Measurements from ENCODE around the gene DPEP3. TPM values are rescaled to one million over a fixed set of nuclear protein-coding genes. Genes with fewer than 3 reads are reported as not detected.
A peak's percentile ranks its signal among the peaks of the same experiment; 100 is the strongest.

The DPEP3 gene
- total and polyA plus RNA-seq, 8 donors = not detected

DNA sequence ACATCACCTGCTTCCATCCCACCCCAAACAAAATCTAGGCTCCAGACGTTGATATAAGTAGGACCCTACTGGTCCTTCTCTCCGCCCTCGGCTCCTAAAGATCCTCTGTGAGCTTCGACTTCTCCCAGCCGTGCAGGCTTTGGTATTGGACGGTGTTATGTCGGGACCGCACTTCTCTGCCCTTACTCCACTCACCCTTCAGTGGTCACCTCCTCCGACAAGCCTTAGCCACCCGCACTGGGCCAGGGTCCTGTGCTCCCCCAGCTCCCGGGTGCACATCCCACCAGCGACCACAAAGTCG, 45.2 kb downstream of the DPEP3 start:
- intact Hi-C loops (cut with DNase I; ENCODE audit: low total_unique reads) = loop anchor here (10.0 kb wide), 1 partner anchor 110 kb away; no protein-coding TSS in a partner anchor
- Histone ChIP-seq H3K27ac (peak overlapping the region; percentile 6 to 99 (median 97)), H3K4me1 (peaks cover 25 to 35% (median 32%) of the 10 kb centered on the region in 4 donors), H3K4me3 (peak overlapping the region; percentile 75 to 89 (median 88)), H3K9me3 (no peaks in the 10 kb centered on the region), H3K36me3 (peaks cover 8 to 56% (median 41%) of the 10 kb centered on the region in 4 donors), H3K27me3 (no peaks in the 10 kb centered on the region)
- TF ChIP-seq, protein P1, sequence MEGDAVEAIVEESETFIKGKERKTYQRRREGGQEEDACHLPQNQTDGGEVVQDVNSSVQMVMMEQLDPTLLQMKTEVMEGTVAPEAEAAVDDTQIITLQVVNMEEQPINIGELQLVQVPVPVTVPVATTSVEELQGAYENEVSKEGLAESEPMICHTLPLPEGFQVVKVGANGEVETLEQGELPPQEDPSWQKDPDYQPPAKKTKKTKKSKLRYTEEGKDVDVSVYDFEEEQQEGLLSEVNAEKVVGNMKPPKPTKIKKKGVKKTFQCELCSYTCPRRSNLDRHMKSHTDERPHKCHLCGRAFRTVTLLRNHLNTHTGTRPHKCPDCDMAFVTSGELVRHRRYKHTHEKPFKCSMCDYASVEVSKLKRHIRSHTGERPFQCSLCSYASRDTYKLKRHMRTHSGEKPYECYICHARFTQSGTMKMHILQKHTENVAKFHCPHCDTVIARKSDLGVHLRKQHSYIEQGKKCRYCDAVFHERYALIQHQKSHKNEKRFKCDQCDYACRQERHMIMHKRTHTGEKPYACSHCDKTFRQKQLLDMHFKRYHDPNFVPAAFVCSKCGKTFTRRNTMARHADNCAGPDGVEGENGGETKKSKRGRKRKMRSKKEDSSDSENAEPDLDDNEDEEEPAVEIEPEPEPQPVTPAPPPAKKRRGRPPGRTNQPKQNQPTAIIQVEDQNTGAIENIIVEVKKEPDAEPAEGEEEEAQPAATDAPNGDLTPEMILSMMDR (IDR thresholded peaks at IDR 0.05) = no peak
- no peak for TF ChIP-seq POLR2AphosphoS5 (IDR thresholded peaks at IDR 0.05)
- no peak for TF ChIP-seq EP300 (IDR thresholded peaks at IDR 0.05)
- no peak for DNase-seq
- 17 to 57% (median 30%) methylated on average over 9 to 13 of the region's 13 CpGs for WGBS, 5 donors

DNA sequence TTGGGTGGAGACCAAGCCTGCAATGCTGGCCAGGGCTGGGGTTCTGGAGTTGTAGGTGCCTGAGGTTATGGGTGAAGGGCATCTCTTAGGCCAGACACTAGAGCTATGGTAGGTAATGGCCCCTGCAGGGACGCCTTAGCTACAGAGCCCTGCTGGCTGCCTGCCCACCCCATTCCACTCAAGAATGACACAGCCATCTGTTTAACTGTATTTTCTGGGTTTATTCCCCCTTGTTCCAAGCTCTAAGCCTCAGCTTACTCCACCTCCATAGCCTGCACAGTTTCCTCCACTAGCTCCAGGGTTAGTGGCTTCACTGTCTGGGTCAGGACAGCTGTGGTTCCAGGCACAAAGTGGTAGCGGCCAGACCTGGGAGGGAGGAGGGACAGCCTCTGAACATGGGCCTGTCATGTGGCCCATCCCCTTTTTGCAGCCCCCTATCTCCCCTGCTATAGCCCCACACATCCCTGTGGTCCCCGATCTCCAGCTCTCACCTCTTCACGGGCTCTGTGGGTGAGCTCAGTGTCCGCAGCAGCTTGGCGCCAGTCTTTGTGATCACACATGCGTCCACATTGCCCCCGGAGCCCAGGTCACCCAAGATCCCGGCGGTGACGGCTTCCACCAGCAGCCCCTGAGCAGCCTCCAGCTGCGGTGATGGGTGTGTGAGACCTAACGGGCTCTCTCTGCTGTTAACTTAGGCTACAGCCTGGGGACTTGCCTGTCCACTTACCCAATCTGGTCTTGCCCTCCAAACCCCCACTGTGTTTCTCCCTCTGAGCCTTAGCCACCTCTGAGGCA, 45.8 kb downstream of the DPEP3 start:
- intact Hi-C loops (cut with DNase I; ENCODE audit: low total_unique reads) = loop anchor here (10.0 kb wide), 1 partner anchor 110 kb away; no protein-coding TSS in a partner anchor
- H3K4me1 ChIP-seq = peaks cover 23 to 29% (median 27%) of the 10 kb centered on the region in 4 donors
- peaks cover 8 to 56% (median 44%) of the 10 kb centered on the region in 4 donors for H3K36me3 ChIP-seq
- DNase-seq = no peak
- H3K4me3 ChIP-seq = peak overlapping the region; percentile 75 to 89 (median 88)
- no peaks in the 10 kb centered on the region for H3K9me3 ChIP-seq
- 59 to 77% (median 69%) methylated on average over 13 of the region's 13 CpGs for WGBS, 5 donors
- H3K27ac ChIP-seq = peak overlapping the region in 3 of 5 donors; percentile 94 to 99 (median 97)
- no peak for TF ChIP-seq POLR2AphosphoS5 (IDR thresholded peaks at IDR 0.05)
- H3K27me3 ChIP-seq = no peaks in the 10 kb centered on the region

DNA sequence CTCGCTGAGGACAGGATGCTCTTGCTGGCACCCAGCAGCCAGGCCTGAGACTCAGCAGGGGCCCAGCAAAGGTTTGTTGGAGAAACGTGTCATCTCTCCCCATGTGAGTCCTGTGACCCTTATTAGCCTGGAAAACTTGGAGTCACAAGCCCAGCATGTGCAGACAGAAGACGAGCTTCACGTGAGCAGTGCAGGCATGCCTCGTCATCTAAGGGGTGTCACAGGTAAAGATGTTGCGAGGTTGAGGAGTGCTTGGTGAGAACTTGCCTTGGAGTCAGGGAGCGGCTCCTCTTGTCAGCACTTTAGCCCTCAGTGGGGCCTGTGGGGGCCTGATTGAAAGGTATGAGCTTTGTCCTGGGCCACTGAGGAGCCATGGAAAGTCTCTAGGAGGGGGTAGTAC, 46.5 kb downstream of the DPEP3 start:
- H3K27ac ChIP-seq = no peak overlapping the region
- no peaks in the 10 kb centered on the region for H3K9me3 ChIP-seq
- no peak for DNase-seq
- TF ChIP-seq EP300 (IDR thresholded peaks at IDR 0.05) (no peak), POLR2A (IDR thresholded peaks at IDR 0.05) (no peak), POLR2AphosphoS5 (IDR thresholded peaks at IDR 0.05) (no peak)
- TF ChIP-seq, protein P1 (IDR thresholded peaks at IDR 0.05) = no peak
- intact Hi-C loops (cut with DNase I; ENCODE audit: low total_unique reads) = loop anchor here (10.0 kb wide), 1 partner anchor 109 kb away; no protein-coding TSS in a partner anchor
- WGBS, 5 donors = 78 to 88% (median 85%) methylated on average over 7 of the region's 7 CpGs
- H3K4me3 ChIP-seq = no peak overlapping the region
- peaks cover 8 to 62% (median 50%) of the 10 kb centered on the region in 4 donors for H3K36me3 ChIP-seq
- peaks cover 23 to 28% (median 27%) of the 10 kb centered on the region in 4 donors for H3K4me1 ChIP-seq
- no peaks in the 10 kb centered on the region for H3K27me3 ChIP-seq

DNA sequence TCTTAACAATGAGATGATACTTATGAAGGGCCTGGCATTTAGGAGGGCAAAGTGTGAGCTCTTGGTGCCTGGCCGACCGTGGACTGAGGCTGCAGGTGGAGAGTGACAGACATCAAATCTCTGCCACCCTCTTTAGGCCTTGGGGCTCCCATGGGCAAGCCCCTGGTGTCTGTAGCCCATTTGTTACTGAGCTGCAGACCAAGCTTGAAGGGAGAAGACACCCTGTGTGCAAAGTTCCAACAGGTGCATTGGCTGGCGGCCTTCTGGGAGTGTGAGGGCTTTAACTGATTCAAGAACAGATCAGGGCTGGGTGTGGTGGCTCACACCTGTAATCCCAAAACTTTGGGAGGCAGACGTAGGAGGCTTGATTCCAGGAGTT, 47.8 kb downstream of the DPEP3 start:
- Histone ChIP-seq H3K27me3 (no peaks in the 10 kb centered on the region), H3K36me3 (peaks cover 13 to 73% (median 63%) of the 10 kb centered on the region in 4 donors), H3K4me1 (peaks cover 21 to 29% (median 25%) of the 10 kb centered on the region in 4 donors), H3K27ac (no peak overlapping the region), H3K9me3 (no peaks in the 10 kb centered on the region), H3K4me3 (no peak overlapping the region)
- 82 to 96% (median 91%) methylated on average over 4 of the region's 4 CpGs for WGBS, 5 donors
- no peak for DNase-seq
- intact Hi-C loops (cut with DNase I; ENCODE audit: low total_unique reads) = loop anchor here (10.0 kb wide), 1 partner anchor 108 kb away; no protein-coding TSS in a partner anchor
- TF ChIP-seq, protein P1 (IDR thresholded peaks at IDR 0.05) = no peak
- TF ChIP-seq EP300 (IDR thresholded peaks at IDR 0.05) (no peak), POLR2AphosphoS5 (IDR thresholded peaks at IDR 0.05) (no peak), POLR2A (IDR thresholded peaks at IDR 0.05) (no peak)

All from stomach (tissue), 9 donors.